A673 (cell line): ENCODE data around the gene NFKBIE. TPM values are rescaled to one million over a fixed set of nuclear protein-coding genes. Genes with fewer than 3 reads are reported as not detected.

Source experiments
- BruUV-seq: library from RNA; stranded (reverse); fragments of 400-500 nt; replicated peaks from 2 replicates; lab custom pipeline; 2021; lab: Mats Ljungman, UMichigan
- CTCF ChIA-PET: fragments of 300-600 bp; sonication (Branson Sonifier 250); formaldehyde crosslinking; loops from one replicate; lab custom pipeline; 2022; ENCODE audit warnings: antibody characterized with exemption; lab: Charles Lee
- POLR2A ChIA-PET: fragments of 300-600 bp; sonication (Branson Sonifier 250); formaldehyde crosslinking; loops from one replicate; lab custom pipeline; 2022; ENCODE audit warnings: antibody characterized with exemption; ENCODE audit not compliant: low non-redundant PET; lab: Charles Lee
- DNase-seq: peaks from one replicate; pipeline ENCODE4 v3.0.0-alpha.2; 2015; ENCODE audit warnings: low spot score
- H3K27ac ChIP-seq: fragments of 200-600 bp; sonication (generic); 2 replicates; pipeline ENCODE4 v1.5.1; 2016; ENCODE audit warnings: mixed run types, low read depth, mild to moderate bottlenecking, mixed read lengths, antibody characterized with exemption, low read length; ENCODE audit not compliant: poor library complexity, severe bottlenecking
- H3K27me3 ChIP-seq: fragments of 200-600 bp; sonication (generic); replicated peaks from 2 replicates; pipeline ENCODE4 v1.6.1; 2017; ENCODE audit warnings: mixed run types, low read depth, mild to moderate bottlenecking, mixed read lengths, antibody characterized with exemption, low read length; ENCODE audit not compliant: insufficient read depth, poor library complexity
- H3K36me3 ChIP-seq: fragments of 200-600 bp; sonication (generic); 2 replicates; pipeline ENCODE4 v1.6.1; 2016; ENCODE audit warnings: mixed run types, mild to moderate bottlenecking, mixed read lengths, antibody characterized with exemption, low read length; ENCODE audit not compliant: insufficient read depth, poor library complexity, severe bottlenecking
- H3K4me1 ChIP-seq: fragments of 200-600 bp; sonication (generic); 2 replicates; pipeline ENCODE4 v1.6.1; 2017; ENCODE audit warnings: mixed run types, mild to moderate bottlenecking, mixed read lengths, antibody characterized with exemption, low read length; ENCODE audit not compliant: insufficient read depth, poor library complexity, severe bottlenecking
- H3K4me3 ChIP-seq: fragments of 200-600 bp; sonication (generic); 2 replicates; pipeline ENCODE4 v1.5.1; 2016; ENCODE audit warnings: low read depth, mixed run types, mild to moderate bottlenecking, mixed read lengths, low read length; ENCODE audit not compliant: poor library complexity, severe bottlenecking
- H3K9me3 ChIP-seq: fragments of 200-600 bp; sonication (generic); 2 replicates; pipeline ENCODE4 v1.6.1; 2016; ENCODE audit warnings: mixed run types, low read depth, mild to moderate bottlenecking, mixed read lengths, antibody characterized with exemption, low read length; ENCODE audit not compliant: poor library complexity, severe bottlenecking
- EZH2 ChIP-seq: fragments of 200-600 bp; sonication (generic); IDR thresholded peaks from 2 replicates; pipeline ENCODE4 v1.6.1; 2017; ENCODE audit warnings: borderline replicate concordance, low read depth, mild to moderate bottlenecking, mixed read lengths, antibody characterized with exemption, low read length; ENCODE audit not compliant: poor library complexity, severe bottlenecking
- intact Hi-C: fragments of 100-400 bp; cut with micrococcal nuclease; formaldehyde crosslinking; loops from one replicate; pipeline ENCODE4 v1.10.0; 2022; ENCODE audit not compliant: unreplicated experiment
- total RNA-seq: library from RNA; stranded (reverse); gene quantifications from 2 replicates; pipeline ENCODE4 v1.2.3, GENCODE V29; 2021
- TF ChIP-seq, protein P1 (sequence below): fragments of 300-800, 200-600 bp; sonication (generic); conservative IDR thresholded peaks from 2 replicates; pipeline ENCODE4 v1.5.1; 2017; ENCODE audit warnings: low read depth, mild to moderate bottlenecking, antibody characterized with exemption, low read length, moderate library complexity, mixed read lengths

NFKBIE gene
- total RNA-seq, 1 experiment from 2014 or later = 5.2 TPM

DNA sequence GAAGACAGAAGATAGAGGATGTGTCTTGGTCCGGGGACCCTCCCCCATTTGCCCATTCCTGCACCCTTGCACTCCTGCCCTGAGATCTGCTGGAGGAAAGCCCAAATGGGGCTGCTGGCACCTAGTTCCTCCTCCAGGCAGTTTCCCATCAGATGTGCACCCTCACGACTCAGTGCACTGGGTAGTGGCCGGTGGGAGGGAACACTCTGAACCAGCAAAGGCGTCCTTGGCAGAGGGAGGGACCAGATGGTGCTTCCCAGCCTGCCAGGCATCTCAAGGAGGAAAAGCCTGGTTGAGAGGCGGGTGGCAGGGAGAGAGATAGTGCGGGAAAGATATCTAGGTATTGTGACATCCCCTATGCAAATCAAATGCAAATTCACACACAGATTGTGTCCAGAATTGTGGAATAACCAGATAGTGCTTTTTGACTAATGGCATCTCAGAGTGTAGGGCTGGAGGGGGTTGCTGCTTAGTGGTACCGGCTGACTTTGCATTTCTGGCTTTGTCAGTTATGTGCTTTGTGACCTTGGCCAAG lies 24.4 kb upstream of the NFKBIE start:
- intact Hi-C loops = no loop called here
- no peak for TF ChIP-seq EZH2
- TF ChIP-seq, protein P1, sequence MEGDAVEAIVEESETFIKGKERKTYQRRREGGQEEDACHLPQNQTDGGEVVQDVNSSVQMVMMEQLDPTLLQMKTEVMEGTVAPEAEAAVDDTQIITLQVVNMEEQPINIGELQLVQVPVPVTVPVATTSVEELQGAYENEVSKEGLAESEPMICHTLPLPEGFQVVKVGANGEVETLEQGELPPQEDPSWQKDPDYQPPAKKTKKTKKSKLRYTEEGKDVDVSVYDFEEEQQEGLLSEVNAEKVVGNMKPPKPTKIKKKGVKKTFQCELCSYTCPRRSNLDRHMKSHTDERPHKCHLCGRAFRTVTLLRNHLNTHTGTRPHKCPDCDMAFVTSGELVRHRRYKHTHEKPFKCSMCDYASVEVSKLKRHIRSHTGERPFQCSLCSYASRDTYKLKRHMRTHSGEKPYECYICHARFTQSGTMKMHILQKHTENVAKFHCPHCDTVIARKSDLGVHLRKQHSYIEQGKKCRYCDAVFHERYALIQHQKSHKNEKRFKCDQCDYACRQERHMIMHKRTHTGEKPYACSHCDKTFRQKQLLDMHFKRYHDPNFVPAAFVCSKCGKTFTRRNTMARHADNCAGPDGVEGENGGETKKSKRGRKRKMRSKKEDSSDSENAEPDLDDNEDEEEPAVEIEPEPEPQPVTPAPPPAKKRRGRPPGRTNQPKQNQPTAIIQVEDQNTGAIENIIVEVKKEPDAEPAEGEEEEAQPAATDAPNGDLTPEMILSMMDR = no peak

DNA sequence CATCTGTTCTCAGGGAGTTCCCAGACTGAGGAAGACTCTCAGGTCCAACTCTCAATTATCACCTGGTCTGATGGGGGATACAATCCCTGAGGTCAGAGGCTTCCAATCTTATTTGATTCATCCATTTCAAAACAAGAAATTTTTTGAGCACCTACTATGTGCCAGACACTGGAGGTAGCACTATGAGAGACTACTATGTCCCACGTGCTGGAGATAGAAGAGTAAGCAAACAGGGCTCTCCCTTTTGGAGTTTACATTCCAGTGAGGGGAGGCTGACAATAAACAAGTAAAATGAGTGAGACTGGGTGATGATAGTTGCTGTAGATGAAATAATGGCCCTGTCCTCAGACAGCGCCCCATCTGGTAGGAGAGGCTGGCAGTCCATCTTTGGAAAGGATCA lies 21.4 kb upstream of the NFKBIE start:
- H3K27me3 ChIP-seq = peaks cover 42% of the 10 kb centered on the region
- H3K4me1 ChIP-seq = no peaks in the 10 kb centered on the region
- H3K36me3 ChIP-seq = no peaks in the 10 kb centered on the region
- intact Hi-C loops = no loop called here
- no TSS peak for BruUV-seq
- POLR2A ChIA-PET = no interaction called here
- H3K4me3 ChIP-seq = no peak overlapping the region
- CTCF ChIA-PET = no interaction called here
- TF ChIP-seq, protein P1 = no peak
- no peak for TF ChIP-seq EZH2
- DNase-seq = no peak
- H3K27ac ChIP-seq = no peak overlapping the region
- no peaks in the 10 kb centered on the region for H3K9me3 ChIP-seq

More for the DNA sequence above, 24.4 kb upstream of the NFKBIE start:
- Histone ChIP-seq H3K27ac (no peak overlapping the region), H3K36me3 (no peaks in the 10 kb centered on the region), H3K9me3 (no peaks in the 10 kb centered on the region), H3K4me1 (no peaks in the 10 kb centered on the region), H3K27me3 (peaks cover 41% of the 10 kb centered on the region), H3K4me3 (no peak overlapping the region)
- BruUV-seq = no TSS peak
- CTCF ChIA-PET = no interaction called here
- no peak for DNase-seq
- POLR2A ChIA-PET = interaction anchor here (0.6 kb wide), 1 partner anchor 598 kb away, joined by 5 read pairs; no protein-coding TSS in a partner anchor

DNA sequence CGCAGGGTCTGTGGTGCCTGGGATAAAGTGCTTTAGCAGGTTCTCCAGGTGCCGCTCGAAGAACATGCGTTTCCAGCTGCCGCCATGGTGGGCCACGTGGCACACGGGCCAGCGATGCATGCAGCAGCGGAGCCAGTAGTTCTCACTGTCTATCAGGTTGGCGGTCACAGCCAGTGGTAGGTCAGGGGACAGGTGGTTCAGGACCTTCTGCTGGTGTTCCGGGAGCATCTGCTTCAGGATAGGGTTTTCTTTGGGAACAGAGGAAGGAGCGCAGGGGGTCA lies 20.9 kb upstream of the NFKBIE start:
- no peak for DNase-seq
- Histone ChIP-seq H3K4me3 (no peak overlapping the region), H3K27ac (no peak overlapping the region), H3K9me3 (no peaks in the 10 kb centered on the region), H3K27me3 (peaks cover 39% of the 10 kb centered on the region), H3K36me3 (no peaks in the 10 kb centered on the region), H3K4me1 (no peaks in the 10 kb centered on the region)
- CTCF ChIA-PET = no interaction called here
- TF ChIP-seq, protein P1 = no peak
- no peak for TF ChIP-seq EZH2
- no TSS peak for BruUV-seq
- intact Hi-C loops = no loop called here
- POLR2A ChIA-PET = no interaction called here
